PC-9 (cell line): Measurements from ENCODE around the gene E2F6. TPM values are rescaled to one million over a fixed set of nuclear protein-coding genes. Genes with fewer than 3 reads are reported as not detected.
A peak's percentile ranks its signal among the peaks of the same experiment; 100 is the strongest.

ENCODE experiments used
- BruUV-seq: library from RNA; stranded (reverse); fragments of 400-500 nt; replicated peaks from 2 replicates; lab custom pipeline; 2021; lab: Mats Ljungman, UMichigan
- CTCF ChIA-PET: fragments of 300-600 bp; sonication (Branson Sonifier 250); formaldehyde crosslinking; loops from one replicate; lab custom pipeline; 2022; ENCODE audit warnings: antibody characterized with exemption; lab: Charles Lee
- POLR2A ChIA-PET: fragments of 300-600 bp; sonication (Branson Sonifier 250); formaldehyde crosslinking; loops from one replicate; lab custom pipeline; 2022; ENCODE audit warnings: antibody characterized with exemption; ENCODE audit not compliant: unreplicated experiment; lab: Charles Lee
- DNase-seq, 2 experiments: peaks; one replicate each; pipeline versions ENCODE4 v3.0.0 to v3.0.0-alpha.2; 2015 to 2022; ENCODE audit warnings: mixed read lengths in 1 of 2
- H2AFZ ChIP-seq: fragments of 200-600 bp; sonication (generic); 2 replicates; pipeline ENCODE4 v1.8.1; 2017; ENCODE audit warnings: antibody characterized with exemption
- H3F3A ChIP-seq: fragments of 200-600 bp; sonication (generic); 2 replicates; pipeline ENCODE4 v1.8.1; 2017; ENCODE audit warnings: antibody characterized with exemption, mild to moderate bottlenecking, low read depth; ENCODE audit not compliant: insufficient read depth
- H3K27ac ChIP-seq: fragments of 200-600 bp; sonication (generic); 2 replicates; pipeline ENCODE4 v1.6.1; 2016; ENCODE audit warnings: mixed run types
- H3K27me3 ChIP-seq: fragments of 200-600 bp; sonication (generic); 2 replicates; pipeline ENCODE4 v1.6.1; 2016; ENCODE audit warnings: low read depth, mixed run types; ENCODE audit not compliant: insufficient read depth
- H3K36me3 ChIP-seq: fragments of 200-600 bp; sonication (generic); 2 replicates; pipeline ENCODE4 v1.6.1; 2016; ENCODE audit warnings: low read depth, mixed run types
- H3K4me1 ChIP-seq: fragments of 200-600 bp; sonication (generic); replicated peaks from 2 replicates; pipeline ENCODE4 v1.6.1; 2016; ENCODE audit warnings: mixed run types; ENCODE audit not compliant: insufficient read depth
- H3K4me2 ChIP-seq: fragments of 200-600 bp; sonication (generic); 2 replicates; pipeline ENCODE4 v1.6.1; 2017; ENCODE audit warnings: mixed run types
- H3K4me3 ChIP-seq: fragments of 200-600 bp; sonication (generic); 2 replicates; pipeline ENCODE4 v1.6.1; 2016; ENCODE audit warnings: mixed run types
- H3K79me2 ChIP-seq: fragments of 200-600 bp; sonication (generic); 2 replicates; pipeline ENCODE4 v1.6.1; 2017; ENCODE audit warnings: low read depth, mixed run types
- H3K9me2 ChIP-seq: fragments of 200-600 bp; sonication (generic); 2 replicates; pipeline ENCODE4 v1.8.1; 2017; ENCODE audit warnings: mild to moderate bottlenecking; ENCODE audit not compliant: insufficient read depth
- H3K9me3 ChIP-seq: fragments of 200-600 bp; sonication (generic); 2 replicates; pipeline ENCODE4 v1.8.1; 2016; ENCODE audit warnings: low read depth; ENCODE audit not compliant: insufficient read depth
- H4K20me1 ChIP-seq: fragments of 200-600 bp; sonication (generic); 2 replicates; pipeline ENCODE4 v1.8.1; 2017; ENCODE audit not compliant: insufficient read depth
- CTCF ChIP-seq: fragments of 200-600 bp; sonication (generic); conservative IDR thresholded peaks from 2 replicates; pipeline ENCODE4 v1.6.1; 2017; ENCODE audit warnings: mixed run types, antibody characterized with exemption, mild to moderate bottlenecking, moderate library complexity
- EZH2 ChIP-seq: fragments of 200-600 bp; sonication (generic); IDR thresholded peaks from 2 replicates; pipeline ENCODE4 v1.8.0; 2017; ENCODE audit warnings: antibody characterized with exemption, low read depth
- intact Hi-C: fragments of 100-400 bp; cut with micrococcal nuclease; formaldehyde crosslinking; loops from one replicate; pipeline ENCODE4 v1.10.0; 2022; ENCODE audit not compliant: unreplicated experiment
- total RNA-seq: library from RNA; stranded (reverse); gene quantifications from 2 replicates; pipeline ENCODE4 v1.2.3, GENCODE V29; 2021

The E2F6 gene
- total RNA-seq, 1 experiment from 2014 or later = 15.2 TPM

- POLR2A ChIA-PET = no interaction called here
- Histone ChIP-seq H3K4me3 (no peak overlapping the region), H3K4me1 (peaks cover 14% of the 10 kb centered on the region), H3K36me3 (no peaks in the 10 kb centered on the region), H3F3A (0 out of 2 replicates have a peak, but pooled peaks cover 12% of the 10 kb centered on the region), H4K20me1 (no peaks in the 10 kb centered on the region), H3K9me3 (0 out of 2 replicates have a peak, but pooled peaks cover 2% of the 10 kb centered on the region), H3K4me2 (no peak overlapping the region), H3K9me2 (no peaks in the 10 kb centered on the region), H3K27me3 (peaks cover 23% of the 10 kb centered on the region), H3K27ac (no peak overlapping the region), H3K79me2 (no peaks in the 10 kb centered on the region), H2AFZ (no peak overlapping the region)
- BruUV-seq = no TSS peak
- intact Hi-C loops = no loop called here
- DNase-seq = no peak
- TF ChIP-seq EZH2 (no peak), CTCF (no peak)
- CTCF ChIA-PET = no interaction called here
Observed at GRCh38 chr2:11506611-11506969, 40.6 kb upstream of the E2F6 start.

- no TSS peak for BruUV-seq
- H3K27ac ChIP-seq = no peak overlapping the region
- ChIA-PET CTCF (no interaction called here), POLR2A (no interaction called here)
- peak; percentile 45 to 75 for DNase-seq
- H4K20me1 ChIP-seq = no peaks in the 10 kb centered on the region
- H3K79me2 ChIP-seq = no peaks in the 10 kb centered on the region
- peaks cover 16% of the 10 kb centered on the region for H3K27me3 ChIP-seq
- H2AFZ ChIP-seq = no peak overlapping the region
- TF ChIP-seq EZH2 (no peak), CTCF (no peak)
- H3K4me1 ChIP-seq = peaks cover 14% of the 10 kb centered on the region
- intact Hi-C loops = no loop called here
- H3K4me3 ChIP-seq = no peak overlapping the region
- no peaks in the 10 kb centered on the region for H3K36me3 ChIP-seq
- H3F3A ChIP-seq = 0 out of 2 replicates have a peak, but pooled peaks cover 12% of the 10 kb centered on the region
- 0 out of 2 replicates have a peak, but pooled peaks cover 2% of the 10 kb centered on the region for H3K9me3 ChIP-seq
- no peaks in the 10 kb centered on the region for H3K9me2 ChIP-seq
- H3K4me2 ChIP-seq = peak overlapping the region; percentile 26; the same call in 1 of the 2 replicates
Observed at GRCh38 chr2:11505652-11506610, 40.0 kb upstream of the E2F6 start.

- Histone ChIP-seq H3K9me2 (no peaks in the 10 kb centered on the region), H4K20me1 (no peaks in the 10 kb centered on the region), H3K4me2 (no peak overlapping the region), H3K4me1 (peaks cover 14% of the 10 kb centered on the region), H3K27ac (no peak overlapping the region), H2AFZ (no peak overlapping the region), H3K79me2 (no peaks in the 10 kb centered on the region), H3K4me3 (no peak overlapping the region), H3K36me3 (no peaks in the 10 kb centered on the region), H3K9me3 (0 out of 2 replicates have a peak, but pooled peaks cover 2% of the 10 kb centered on the region), H3K27me3 (no peaks in the 10 kb centered on the region; the same call in 1 of the 2 replicates), H3F3A (0 out of 2 replicates have a peak, but pooled peaks cover 14% of the 10 kb centered on the region)
- intact Hi-C loops = no loop called here
- no peak for DNase-seq
- POLR2A ChIA-PET = no interaction called here
- CTCF ChIA-PET = no interaction called here
- TF ChIP-seq CTCF (no peak), EZH2 (no peak)
- BruUV-seq = no TSS peak
Observed at GRCh38 chr2:11503354-11503927, 37.5 kb upstream of the E2F6 start.
